Spleen (tissue), 7 donors: ENCODE measurements around the gene BHLHE40.

Experiments used
- POLR2A ChIP-seq, 3 donors: fragments of 450-650 bp; IDR thresholded peaks; one replicate each; pipeline ENCODE4 v1.5.1; 2017; ENCODE audit warnings: antibody characterized with exemption in 3 of 3, mild to moderate bottlenecking in 1 of 3
- TF ChIP-seq, protein P1 (sequence below), 11 experiments: fragments of 200-600 bp in 7 of 11; fragments of 450-650 bp in 4 of 11; sonication (generic) in 4 of 11; IDR thresholded peaks in 8 of 11; conservative IDR thresholded peaks in 3 of 11; 1 replicate in 7 of 11; 2 replicates in 4 of 11; pipeline versions ENCODE4 v1.4.0 to v1.8.0; 2016 to 2021; ENCODE audit warnings: antibody characterized with exemption in 11 of 11, inconsistent platforms in 4 of 11, mild to moderate bottlenecking in 1 of 11
- donor health status: DM: no; HTN: no; CAD: no; lungs with moderate emphysema.
- donor health status: DM: no; HTN: no; CAD: no.
- donor health status: DM: no; HTN: no; CAD: no.

- TF ChIP-seq, protein P1, sequence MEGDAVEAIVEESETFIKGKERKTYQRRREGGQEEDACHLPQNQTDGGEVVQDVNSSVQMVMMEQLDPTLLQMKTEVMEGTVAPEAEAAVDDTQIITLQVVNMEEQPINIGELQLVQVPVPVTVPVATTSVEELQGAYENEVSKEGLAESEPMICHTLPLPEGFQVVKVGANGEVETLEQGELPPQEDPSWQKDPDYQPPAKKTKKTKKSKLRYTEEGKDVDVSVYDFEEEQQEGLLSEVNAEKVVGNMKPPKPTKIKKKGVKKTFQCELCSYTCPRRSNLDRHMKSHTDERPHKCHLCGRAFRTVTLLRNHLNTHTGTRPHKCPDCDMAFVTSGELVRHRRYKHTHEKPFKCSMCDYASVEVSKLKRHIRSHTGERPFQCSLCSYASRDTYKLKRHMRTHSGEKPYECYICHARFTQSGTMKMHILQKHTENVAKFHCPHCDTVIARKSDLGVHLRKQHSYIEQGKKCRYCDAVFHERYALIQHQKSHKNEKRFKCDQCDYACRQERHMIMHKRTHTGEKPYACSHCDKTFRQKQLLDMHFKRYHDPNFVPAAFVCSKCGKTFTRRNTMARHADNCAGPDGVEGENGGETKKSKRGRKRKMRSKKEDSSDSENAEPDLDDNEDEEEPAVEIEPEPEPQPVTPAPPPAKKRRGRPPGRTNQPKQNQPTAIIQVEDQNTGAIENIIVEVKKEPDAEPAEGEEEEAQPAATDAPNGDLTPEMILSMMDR (IDR thresholded peaks at IDR 0.05 in 8 of 11, conservative IDR thresholded peaks at IDR 0.05 in 3 of 11): no peak
- no peak for TF ChIP-seq POLR2A (IDR thresholded peaks at IDR 0.05)
These were observed 14.3 kb downstream of the BHLHE40 start for GRCh38 chr3:4993276-4994143.
